HG02852 (cell line): ENCODE results near the gene HAPLN3.

Experiments
- ATAC-seq: cut with Tn5 transposase; IDR thresholded peaks from one replicate; pipeline ENCODE4 v1.9.1; 2021; ENCODE audit warnings: mild to moderate bottlenecking, moderate library complexity; ENCODE audit not compliant: unreplicated experiment

The HAPLN3 gene

GRCh38 chr15:88865498-88866099, 29.7 kb downstream of the HAPLN3 start:
- no peak for ATAC-seq

GRCh38 chr15:88864861-88865497, 30.4 kb downstream of the HAPLN3 start:
- no peak for ATAC-seq

- no peak for ATAC-seq
Measured at GRCh38 chr15:88863412-88863811, 31.9 kb downstream of the HAPLN3 start.

- ATAC-seq, result no peak
Measured at GRCh38 chr15:88860212-88860611, 35.1 kb downstream of the HAPLN3 start.

GRCh38 chr15:88859550-88859949, 35.8 kb downstream of the HAPLN3 start:
- ATAC-seq, result no peak

- ATAC-seq, result no peak
Measured at GRCh38 chr15:88858934-88859333, 36.4 kb downstream of the HAPLN3 start.

- no peak for ATAC-seq
Measured at GRCh38 chr15:88852476-88852875, 42.9 kb downstream of the HAPLN3 start.

GRCh38 chr15:88849376-88850072, 45.8 kb downstream of the HAPLN3 start:
- ATAC-seq, result no peak

GRCh38 chr15:88848203-88848602, 47.1 kb downstream of the HAPLN3 start:
- no peak for ATAC-seq

GRCh38 chr15:88847144-88847543, 48.2 kb downstream of the HAPLN3 start:
- ATAC-seq, result no peak

GRCh38 chr15:88845616-88846015, 49.7 kb downstream of the HAPLN3 start:
- no peak for ATAC-seq

- ATAC-seq, result no peak
Measured at GRCh38 chr15:88844749-88845386, 50.5 kb downstream of the HAPLN3 start.

- no peak for ATAC-seq
Measured at GRCh38 chr15:88843334-88843733, 52.0 kb downstream of the HAPLN3 start.

GRCh38 chr15:88842156-88842555, 53.2 kb downstream of the HAPLN3 start:
- ATAC-seq, result no peak

- no peak for ATAC-seq
Measured at GRCh38 chr15:88841236-88841635, 54.1 kb downstream of the HAPLN3 start.

GRCh38 chr15:88839961-88840360, 55.4 kb downstream of the HAPLN3 start:
- ATAC-seq, result no peak

- no peak for ATAC-seq
Measured at GRCh38 chr15:88839146-88839545, 56.2 kb downstream of the HAPLN3 start.

- no peak for ATAC-seq
Measured at GRCh38 chr15:88838667-88839066, 56.7 kb downstream of the HAPLN3 start.

- no peak for ATAC-seq
Measured at GRCh38 chr15:88835646-88836045, 59.7 kb downstream of the HAPLN3 start.

GRCh38 chr15:88835119-88835518, 60.2 kb downstream of the HAPLN3 start:
- ATAC-seq, result no peak

GRCh38 chr15:88834211-88834812, 61.0 kb downstream of the HAPLN3 start:
- ATAC-seq, result no peak
